ENCODE measurements around the gene MMP27.

DNA sequence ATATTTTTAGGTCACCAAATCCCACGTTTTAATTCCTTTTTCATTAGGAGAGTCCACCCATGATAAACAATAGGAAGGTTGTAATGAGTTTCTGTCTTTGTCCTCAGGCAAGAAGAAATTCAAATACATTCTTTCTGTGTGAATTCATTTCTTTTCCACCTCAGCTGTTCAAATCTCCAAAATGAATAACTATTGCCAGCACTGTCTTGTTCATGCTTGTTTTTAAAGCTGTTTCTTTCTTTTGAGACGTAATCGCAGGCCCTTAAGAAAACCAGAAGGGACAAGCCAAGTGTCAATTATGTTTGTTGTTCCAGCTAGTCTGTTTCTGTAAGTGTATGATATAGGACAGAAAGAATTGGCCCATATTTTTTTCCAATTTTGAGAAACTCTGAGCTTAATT, 20.2 kb downstream of the MMP27 start:
- TF ChIP-seq, protein P1, sequence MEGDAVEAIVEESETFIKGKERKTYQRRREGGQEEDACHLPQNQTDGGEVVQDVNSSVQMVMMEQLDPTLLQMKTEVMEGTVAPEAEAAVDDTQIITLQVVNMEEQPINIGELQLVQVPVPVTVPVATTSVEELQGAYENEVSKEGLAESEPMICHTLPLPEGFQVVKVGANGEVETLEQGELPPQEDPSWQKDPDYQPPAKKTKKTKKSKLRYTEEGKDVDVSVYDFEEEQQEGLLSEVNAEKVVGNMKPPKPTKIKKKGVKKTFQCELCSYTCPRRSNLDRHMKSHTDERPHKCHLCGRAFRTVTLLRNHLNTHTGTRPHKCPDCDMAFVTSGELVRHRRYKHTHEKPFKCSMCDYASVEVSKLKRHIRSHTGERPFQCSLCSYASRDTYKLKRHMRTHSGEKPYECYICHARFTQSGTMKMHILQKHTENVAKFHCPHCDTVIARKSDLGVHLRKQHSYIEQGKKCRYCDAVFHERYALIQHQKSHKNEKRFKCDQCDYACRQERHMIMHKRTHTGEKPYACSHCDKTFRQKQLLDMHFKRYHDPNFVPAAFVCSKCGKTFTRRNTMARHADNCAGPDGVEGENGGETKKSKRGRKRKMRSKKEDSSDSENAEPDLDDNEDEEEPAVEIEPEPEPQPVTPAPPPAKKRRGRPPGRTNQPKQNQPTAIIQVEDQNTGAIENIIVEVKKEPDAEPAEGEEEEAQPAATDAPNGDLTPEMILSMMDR (conservative IDR thresholded peaks at IDR 0.05 in 1 of 2, IDR thresholded peaks at IDR 0.05 in 1 of 2; ENCODE audit: extremely low read depth in 1 of 2, insufficient read depth in 1 of 2, low read depth in 1 of 2, low read length in 2 of 2) = no peak
- TF ChIP-seq EZH2 (IDR thresholded peaks at IDR 0.05; ENCODE audit: borderline replicate concordance, low read length) = no peak
